Measurements from ENCODE around the gene TSPAN15.
"Not testable (repeated sequence)": the region's sequence is repeated elsewhere in the genome, so short reads cannot be mapped to it uniquely, and the experiment has no call there.

The TSPAN15 gene

DNA sequence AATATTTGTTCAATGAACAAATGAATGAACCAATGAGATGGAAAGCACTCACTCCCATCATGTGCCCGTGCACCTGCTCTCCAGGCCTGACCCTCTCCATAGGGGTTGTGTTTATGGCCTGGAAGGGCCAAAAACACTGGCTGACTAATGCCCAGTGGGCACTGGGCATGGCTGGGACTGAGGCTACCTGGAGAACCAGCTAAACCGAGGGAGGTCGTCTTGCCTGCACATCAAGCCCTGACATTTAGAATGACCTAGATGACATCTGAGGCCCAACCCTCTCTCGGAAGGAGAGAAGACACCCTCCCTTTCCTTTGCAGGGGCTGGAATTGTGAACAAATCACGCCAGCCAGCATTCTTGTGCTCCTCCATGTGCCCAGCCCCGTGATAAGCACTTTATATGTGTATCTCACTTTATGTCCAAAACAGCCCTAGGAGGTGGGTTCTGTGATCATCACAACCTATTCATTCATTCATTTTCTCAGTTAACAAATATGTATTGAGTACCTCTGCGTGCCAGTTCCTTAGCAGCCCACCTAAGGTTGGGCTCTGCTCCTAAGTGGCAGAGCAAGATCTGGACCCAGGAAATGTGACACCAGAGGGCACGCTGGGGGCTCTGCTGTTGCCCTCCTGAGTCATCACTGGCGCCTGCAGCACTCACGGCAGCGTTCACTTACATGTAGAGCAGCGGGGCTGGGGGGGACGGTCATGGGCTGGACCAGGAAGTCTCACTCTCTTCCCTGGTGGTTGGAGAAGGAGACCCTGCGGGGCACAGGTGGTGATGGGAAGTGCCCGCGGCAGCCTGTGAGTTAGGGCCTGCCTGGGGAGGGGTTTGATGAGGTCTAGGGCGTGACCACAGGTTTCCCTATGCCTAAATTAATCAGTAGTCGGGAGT lies 52.0 kb downstream of the TSPAN15 start:
- no peak for DNase-seq (ENCODE audit: low read depth)

DNA sequence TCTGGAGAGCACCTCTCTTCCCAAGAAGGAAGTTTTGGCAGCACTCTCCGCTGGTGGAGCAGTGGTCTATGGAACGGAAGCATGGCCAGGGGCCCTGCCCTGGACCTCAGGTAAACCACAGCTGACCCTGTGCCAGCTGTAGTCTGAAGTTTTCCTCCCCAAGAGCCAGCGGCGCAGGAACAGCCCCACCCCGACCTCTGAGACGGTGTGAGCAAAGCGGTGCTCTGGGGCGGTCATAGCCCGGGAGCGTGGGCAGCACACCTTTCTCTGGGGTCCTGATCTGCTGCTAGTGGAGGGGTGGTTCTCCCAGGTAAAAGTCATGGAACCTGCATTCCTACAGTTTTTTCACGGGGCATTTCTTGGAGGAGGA lies 52.6 kb downstream of the TSPAN15 start:
- DNase-seq (ENCODE audit: low read depth) = no peak

DNA sequence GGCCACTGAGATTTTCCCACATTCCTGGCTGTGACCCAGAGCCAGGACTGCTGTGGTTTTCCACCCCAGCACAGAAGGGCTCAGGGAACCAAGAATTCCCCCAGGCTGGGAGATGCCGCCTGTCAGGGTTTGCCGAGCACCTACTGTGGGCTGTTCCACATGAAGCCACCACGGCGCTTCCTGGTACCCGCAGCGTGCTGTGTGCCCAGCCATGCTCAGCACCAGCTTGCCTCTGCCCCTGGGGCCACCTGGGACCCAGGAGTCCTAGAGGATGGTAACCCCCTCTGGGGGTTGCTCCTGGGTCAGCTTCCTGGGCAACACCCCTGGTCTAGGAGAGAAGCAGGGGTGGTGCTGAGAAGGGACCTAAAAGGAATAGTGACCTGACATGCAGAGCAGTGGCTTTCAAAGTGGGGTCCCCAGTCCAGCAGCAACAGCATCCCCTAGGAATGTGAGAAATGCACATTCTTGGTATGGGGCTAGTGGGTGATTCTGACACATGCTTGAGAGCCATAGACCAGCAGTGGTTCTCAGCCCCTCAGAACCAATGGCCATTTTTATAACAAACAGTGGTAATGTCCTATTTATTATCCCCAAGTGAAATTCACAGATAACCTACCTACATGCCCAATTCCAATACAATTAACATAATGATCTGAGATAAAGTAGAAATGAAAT lies 53.4 kb downstream of the TSPAN15 start:
- DNase-seq (ENCODE audit: low read depth) = no peak

DNA sequence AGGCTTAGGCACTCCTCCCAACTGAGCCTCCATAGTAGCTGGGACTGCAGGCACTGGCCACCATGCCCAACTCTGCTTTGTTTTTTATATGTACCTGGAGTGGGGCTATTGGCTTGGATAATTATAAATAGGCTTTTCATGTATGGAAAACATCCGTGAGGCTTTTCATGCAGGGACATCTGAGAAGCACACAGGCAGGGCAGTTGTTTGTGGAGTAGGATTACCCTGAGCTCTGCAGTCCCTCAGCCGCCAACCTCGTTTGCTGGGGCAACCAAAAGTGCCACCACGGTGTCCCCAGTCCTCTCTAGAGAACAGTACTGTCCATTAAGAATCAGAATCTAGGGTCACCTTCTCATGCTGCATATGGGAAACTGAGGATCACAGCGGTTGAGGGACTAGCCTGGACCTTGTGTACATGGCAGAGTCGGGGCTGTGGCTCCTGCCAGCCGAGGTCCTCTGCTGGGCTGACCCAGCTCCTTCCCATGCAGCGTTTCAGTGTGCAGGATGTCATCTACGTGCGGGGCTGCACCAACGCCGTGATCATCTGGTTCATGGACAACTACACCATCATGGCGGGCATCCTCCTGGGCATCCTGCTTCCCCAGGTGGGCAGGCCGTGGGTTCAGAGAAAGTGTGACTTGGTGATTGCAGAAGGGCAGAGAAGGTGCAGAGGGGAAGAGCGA lies 54.5 kb downstream of the TSPAN15 start:
- DNase-seq (ENCODE audit: low read depth) = no peak

DNA sequence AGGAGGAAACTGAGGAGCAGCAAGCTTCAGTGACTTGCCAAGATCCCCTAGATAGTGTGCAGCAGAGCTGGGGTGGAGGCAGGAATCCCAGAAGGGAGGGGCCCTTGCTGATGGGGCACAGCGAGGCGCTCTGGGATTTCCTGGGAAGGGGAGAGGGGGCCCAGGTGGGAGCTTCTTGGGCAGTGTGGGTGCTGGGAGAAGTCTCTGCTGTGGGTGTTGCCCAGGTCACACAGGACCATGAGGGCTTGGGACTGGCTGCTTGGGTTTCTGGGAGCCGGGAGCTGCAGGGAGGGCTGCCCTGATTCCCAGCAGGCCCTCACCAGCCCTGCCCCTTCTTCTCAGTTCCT lies 55.2 kb downstream of the TSPAN15 start:
- DNase-seq (ENCODE audit: low read depth) = no peak

DNA sequence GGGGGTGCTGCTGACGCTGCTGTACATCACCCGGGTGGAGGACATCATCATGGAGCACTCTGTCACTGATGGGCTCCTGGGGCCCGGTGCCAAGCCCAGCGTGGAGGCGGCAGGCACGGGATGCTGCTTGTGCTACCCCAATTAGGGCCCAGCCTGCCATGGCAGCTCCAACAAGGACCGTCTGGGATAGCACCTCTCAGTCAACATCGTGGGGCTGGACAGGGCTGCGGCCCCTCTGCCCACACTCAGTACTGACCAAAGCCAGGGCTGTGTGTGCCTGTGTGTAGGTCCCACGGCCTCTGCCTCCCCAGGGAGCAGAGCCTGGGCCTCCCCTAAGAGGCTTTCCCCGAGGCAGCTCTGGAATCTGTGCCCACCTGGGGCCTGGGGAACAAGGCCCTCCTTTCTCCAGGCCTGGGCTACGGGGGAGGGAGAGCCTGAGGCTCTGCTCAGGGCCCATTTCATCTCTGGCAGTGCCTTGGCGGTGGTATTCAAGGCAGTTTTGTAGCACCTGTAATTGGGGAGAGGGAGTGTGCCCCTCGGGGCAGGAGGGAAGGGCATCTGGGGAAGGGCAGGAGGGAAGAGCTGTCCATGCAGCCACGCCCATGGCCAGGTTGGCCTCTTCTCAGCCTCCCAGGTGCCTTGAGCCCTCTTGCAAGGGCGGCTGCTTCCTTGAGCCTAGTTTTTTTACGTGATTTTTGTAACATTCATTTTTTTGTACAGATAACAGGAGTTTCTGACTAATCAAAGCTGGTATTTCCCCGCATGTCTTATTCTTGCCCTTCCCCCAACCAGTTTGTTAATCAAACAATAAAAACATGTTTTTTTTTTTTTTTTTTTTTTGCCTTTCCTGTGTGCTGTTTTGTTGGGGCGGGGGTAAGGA lies 55.8 kb downstream of the TSPAN15 start:
- DNase-seq (ENCODE audit: low read depth) = no peak

DNA sequence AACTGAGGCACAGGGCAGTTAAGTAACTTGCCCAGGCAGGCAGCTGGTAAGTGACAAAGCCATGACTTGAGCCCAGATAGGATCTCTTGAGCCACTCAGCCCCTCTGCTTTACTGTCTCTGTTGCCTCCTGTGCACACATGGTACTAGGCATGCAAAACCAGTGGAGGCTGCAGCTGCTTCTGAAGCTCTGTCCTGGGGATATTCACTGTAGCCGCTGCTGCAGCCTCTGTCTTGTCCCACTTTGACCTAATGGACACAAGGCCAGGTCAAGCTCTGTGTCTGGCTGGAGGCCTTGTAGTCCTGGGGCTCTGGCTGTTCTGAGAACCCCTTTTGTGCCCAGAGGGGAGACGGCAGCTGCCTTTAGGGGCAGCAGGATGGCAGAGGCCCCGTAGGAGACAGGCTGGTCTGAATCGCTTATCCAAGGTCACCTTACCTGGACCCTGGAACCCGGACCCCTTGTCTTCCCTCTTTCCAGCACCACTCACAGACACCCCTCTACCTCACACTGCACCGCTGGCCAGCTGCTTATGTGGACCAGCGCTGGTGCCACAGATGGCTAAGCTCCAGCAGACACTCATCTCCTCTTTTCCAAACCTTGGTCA lies 57.6 kb downstream of the TSPAN15 start:
- DNase-seq (ENCODE audit: low read depth) = no peak

DNA sequence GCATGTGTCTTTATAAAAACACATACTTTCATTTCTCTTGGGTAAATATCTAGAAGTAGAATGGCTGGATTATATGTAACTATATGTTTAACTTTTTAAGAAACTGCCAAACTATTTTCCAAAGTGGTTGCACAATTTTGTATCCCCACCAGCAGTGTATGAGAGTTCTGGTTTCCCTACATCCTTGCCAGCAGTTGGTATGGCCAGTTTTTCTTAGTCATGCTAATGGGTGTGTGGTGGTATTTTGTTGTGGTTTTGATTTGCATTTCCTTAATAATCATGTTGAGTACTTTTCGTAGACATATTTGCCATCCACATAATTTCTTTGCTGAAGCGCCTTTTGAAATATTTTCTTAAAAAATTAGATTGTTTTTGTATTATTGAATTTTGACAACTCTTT lies 61.6 kb downstream of the TSPAN15 start:
- no peak for DNase-seq (ENCODE audit: low read depth)

DNA sequence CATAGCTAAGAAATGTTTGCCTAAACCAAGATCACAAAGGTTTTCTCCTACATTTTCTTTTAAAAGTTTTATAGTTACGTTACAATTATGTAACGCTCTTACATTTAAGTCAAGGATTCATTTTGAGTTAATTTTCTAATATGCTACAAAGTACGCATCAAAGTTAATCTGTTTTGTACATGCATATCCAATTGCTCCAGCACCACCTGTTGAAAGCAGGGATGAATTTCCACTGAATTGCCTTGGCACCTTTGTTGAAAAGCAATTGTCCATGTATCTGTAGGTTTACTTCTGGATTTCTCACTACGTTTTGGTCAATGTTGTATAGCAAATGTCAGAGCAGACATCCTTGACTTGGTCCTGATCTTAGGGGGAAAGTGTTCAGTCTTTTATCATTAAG lies 62.4 kb downstream of the TSPAN15 start:
- no peak for DNase-seq (ENCODE audit: low read depth)

DNA sequence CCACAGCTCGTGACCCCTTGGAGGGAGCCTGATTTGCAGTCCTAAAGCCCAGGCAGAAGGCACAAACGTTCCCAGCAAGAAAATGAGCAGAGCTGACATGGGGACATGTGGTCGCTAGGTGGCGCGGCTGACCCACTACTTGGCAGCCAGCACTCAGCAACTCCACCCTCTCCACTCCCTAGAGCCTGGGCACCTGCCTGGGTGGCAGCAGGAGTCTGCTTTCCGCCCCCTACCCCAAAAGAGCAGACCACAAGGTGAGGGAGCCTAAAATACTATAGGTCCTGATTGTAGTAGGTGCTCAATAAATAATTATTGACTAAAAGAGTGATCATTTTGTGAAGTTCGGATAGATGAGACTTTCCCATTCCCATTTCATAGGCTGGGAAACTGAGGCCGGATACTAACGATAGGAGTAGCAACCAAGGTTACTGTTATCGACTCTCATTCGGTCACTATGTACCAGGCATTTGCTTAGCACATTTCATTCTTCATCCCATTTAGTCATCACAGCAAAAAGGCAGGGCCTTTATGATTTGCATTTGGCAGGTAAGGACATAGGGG lies 64.5 kb downstream of the TSPAN15 start:
- peak; percentile 69 for DNase-seq (ENCODE audit: low read depth)

DNA sequence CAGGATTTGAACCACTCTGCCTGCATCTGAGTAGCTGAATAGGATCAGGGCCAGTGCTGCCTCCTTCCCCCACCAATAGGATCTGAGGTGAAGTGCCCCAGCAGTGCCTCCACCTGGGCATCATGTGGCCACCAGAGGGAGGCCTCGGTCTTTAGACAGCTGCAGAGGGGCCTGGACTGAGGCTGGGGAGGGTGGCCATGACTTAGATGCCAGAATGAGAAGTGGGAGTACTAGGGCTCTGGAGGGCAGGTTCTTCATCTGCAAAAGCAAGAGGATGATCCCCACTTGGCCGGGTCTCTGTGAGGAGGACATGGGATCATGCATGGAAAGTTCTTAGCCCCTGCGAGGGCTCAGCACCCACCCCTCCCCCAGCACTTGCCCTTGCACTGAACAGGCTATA lies 65.1 kb downstream of the TSPAN15 start:
- DNase-seq (ENCODE audit: low read depth) = no peak

DNA sequence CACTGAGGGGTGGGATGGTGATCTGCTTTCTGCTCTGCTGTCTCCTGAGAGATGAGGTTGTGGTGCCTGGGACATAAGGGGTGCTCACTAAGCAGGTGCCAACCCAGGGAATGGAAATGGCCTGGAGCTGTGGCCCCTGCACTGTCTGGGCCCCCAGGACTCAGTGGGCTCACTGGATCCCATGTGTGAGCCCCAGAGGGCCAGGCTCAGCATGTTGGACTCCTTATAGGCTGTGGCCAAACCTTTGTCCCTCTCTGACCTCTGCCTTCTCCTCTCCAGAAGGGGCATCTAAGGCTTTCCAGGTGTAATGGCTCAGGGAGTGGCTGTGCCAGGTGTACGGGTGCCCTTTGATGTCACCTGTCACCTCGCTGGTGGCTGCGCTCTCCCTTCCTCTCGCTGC lies 65.5 kb downstream of the TSPAN15 start:
- DNase-seq (ENCODE audit: low read depth) = no peak

DNA sequence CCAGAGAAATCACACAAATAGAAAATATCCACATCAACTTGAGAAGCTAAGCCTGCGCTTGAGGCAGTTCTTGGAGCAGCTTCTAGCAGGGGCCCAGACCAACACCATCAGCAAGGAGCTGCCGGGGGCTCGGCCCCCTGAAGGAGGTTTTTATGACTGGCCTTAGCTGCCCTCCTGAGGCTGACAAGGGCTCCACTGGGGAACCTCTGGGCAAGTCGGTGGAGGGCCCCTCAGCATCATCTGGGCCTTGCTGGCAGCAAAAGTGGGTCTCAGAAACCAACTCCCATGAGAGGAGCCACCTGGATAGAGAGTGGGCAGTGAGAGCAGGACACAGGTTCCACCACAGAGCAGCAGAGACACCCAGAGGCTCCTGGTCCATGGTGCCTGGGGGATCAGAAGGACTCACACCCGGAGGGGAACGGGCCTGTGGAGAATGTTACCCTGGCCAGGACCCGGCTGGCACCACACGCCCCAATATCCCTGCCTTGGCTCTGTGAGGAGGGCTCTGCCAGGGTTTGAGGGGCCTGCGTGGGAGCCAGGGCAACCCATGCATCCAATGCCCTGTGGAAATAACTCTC lies 66.1 kb downstream of the TSPAN15 start:
- no peak for DNase-seq (ENCODE audit: low read depth)

DNA sequence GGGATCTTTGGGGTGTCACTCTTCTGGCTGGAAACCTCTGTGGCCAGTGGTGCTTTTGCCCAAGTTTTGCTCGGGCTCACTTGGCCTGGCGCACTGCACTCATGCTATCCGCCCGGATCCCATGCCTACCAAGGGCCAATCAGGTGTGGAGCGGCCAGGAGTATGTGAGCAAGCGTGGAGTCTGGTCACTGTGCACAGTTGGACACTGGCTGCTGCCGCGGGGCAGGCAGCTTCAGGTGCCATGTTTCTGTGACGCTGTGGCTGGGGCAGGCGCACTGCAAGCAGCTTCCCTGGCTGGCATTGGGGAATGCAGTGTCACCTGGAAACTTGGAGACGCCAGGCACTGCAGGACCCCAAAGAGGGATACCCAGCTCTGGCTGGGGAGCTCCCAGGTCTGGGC lies 76.7 kb downstream of the TSPAN15 start:
- DNase-seq (ENCODE audit: low read depth) = no peak

DNA sequence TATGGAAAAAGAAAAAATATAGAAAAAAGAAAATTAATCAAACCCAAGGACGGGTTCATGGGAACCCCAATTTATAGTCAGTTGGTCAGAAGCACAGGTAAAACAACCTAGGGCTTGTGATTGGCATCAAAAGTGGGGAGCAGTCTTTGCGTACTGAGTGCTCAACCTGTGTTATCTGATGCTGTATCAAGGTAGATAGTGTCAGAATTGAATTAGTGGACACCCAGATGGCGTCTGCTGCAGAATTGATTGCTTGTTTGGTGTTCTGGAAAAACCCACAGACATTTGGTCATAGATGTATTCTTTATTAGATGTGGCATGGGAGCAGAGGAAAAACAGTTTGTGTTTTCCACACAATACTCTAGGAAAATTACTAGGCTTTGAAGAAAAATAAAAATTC lies 82.4 kb downstream of the TSPAN15 start:
- DNase-seq (ENCODE audit: low read depth) = no peak

DNA sequence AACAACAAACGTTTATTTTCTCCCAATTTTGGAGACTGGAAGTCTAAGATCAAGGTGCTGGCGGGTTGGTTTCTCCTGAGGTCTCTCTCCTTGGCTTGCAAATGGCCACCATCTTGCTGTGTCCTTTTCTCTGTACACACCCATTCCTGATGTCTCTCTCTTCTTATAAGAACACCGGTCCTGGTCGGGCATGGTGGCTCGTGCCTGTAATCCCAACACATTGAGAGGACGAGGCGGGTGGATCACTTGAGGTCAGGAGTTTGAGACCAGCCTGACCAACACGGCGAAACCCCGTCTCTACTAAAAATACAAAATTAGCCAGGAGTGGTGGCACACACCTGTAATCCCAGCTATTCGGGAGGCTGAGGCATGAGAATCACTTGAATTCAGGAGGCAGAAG lies 85.3 kb downstream of the TSPAN15 start:
- DNase-seq (ENCODE audit: low read depth) = not testable (repeated sequence)

DNA sequence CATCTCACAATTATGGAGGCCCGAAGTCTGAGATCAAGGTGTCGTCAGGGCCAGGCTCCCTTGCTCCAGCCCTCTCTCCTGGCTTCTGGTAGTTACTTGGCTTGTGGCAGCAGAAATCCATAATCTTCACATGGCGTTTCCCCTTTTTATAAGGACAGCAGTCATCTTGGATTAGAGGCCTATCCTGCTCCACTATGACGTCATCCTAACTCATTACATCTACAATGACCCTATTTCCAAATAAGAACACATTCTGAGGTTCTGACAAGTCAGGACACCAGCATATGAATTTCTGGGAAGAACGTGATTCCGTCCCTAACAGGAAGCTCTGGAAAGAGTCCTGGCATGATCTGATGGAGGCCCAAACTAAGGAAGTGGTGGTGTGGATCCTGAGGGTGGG lies 86.2 kb downstream of the TSPAN15 start:
- DNase-seq (ENCODE audit: low read depth) = no peak

DNA sequence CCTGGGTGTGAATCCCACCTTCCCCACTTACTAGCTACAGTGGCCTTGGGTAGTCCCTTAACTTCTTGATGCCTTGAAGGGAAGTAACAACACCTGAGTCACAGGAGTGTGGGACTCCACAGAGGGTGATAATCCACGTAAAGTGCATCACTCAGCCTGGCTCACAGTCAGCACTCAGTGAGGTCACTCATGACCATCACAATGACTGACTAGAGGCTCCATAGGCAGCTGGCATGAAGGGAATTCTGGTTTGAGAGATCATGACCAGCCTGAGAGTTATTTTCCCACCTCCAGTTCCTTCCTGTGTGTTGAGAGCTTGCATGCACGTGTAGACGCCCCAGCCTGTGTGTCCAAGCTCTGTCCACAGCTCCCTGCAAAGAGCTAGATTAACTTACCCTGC lies 87.2 kb downstream of the TSPAN15 start:
- no peak for DNase-seq (ENCODE audit: low read depth)

DNA sequence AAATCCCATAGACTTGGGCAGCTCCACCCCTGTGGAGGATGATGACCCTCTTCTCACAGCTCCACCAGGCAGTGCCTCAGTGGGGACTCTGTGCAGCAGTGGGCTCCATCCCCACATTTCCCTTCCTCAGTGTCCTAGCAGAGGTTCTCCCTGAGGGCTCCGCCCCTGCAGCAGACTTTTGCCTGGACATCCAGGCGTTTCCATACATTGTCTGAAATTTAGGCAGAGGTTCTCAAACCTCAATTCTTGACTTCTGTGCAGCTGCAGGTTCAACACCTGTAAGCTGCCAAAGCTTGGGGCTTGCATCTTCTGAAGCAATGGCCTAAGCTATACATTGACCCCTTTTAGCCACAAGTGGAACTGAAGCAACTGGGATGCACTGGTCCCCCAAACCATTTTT lies 90.2 kb downstream of the TSPAN15 start:
- no peak for DNase-seq (ENCODE audit: low read depth)

DNA sequence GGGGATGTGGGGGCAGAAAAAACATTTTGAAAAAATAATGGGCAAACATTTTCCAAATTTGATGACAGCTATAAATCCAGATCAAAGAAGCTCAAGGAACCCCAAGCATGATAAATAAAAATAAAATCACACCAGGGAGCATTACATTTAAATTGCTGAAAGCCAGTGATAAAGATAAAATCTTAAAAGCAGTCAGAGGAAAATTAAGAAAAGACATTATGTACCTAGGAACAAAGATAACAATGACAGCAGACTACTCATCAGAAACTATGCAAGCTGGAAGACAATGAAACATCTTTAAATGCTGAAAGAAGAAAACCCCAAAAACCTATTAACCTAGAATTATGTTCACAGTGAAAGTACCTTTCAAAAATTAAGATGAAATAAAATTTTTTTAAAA lies 98.7 kb downstream of the TSPAN15 start:
- DNase-seq (ENCODE audit: low read depth) = no peak

DNA sequence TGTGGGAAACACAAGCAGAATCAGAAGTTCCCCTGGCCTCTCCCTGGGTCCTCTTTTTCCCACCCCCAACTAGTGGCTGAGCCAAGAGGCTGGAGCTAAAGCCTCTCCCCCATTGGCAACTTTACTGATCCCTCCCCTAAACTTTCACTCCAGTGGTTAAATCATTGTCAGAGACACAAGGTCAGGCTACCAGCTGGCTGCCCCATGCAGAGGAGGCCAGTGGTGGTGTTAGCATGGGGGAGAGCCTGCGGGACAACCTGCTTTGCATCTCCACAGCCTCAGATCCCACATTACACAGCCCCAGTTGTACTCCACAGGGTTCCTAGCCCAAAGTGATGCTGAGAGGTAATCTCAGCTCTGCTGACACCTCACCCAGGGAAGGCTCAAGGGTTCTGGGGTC lies 101.0 kb downstream of the TSPAN15 start:
- DNase-seq (ENCODE audit: low read depth) = no peak

Data from activated gamma-delta T cell treated with anti-CD3 and anti-CD28 coated beads, Interleukin-2, amount 50 U/mL, for 16 hours (primary cell).